Astrocyte (in vitro differentiated cells and primary cell): ENCODE measurements around the gene DNAH9. TPM values are rescaled to one million over a fixed set of nuclear protein-coding genes. Genes with fewer than 3 reads are reported as not detected.

Experiments
- DNase-seq: peaks from one replicate; pipeline ENCODE4 v3.0.0-alpha.2; 2010; ENCODE audit warnings: low read depth
- FAIRE-seq: peaks from 2 replicates; lab custom pipeline; 2011; peaks lifted over from hg19 to GRCh38; lab: Jason Lieb, UNC
- H2AFZ ChIP-seq: 2 replicates; pipeline ENCODE4 v1.6.0; 2012; ENCODE audit warnings: low read depth, low read length, inconsistent platforms
- H3K27ac ChIP-seq: 2 replicates; pipeline ENCODE4 v1.5.1; 2011; ENCODE audit warnings: low read depth, low read length, inconsistent platforms
- H3K27me3 ChIP-seq: 2 replicates; pipeline ENCODE4 v1.6.0; 2011; ENCODE audit warnings: low read length, inconsistent platforms; ENCODE audit not compliant: insufficient read depth
- H3K36me3 ChIP-seq: 2 replicates; pipeline ENCODE4 v1.5.1; 2011; ENCODE audit warnings: low read length, inconsistent platforms; ENCODE audit not compliant: insufficient read depth
- H3K4me1 ChIP-seq: 2 replicates; pipeline ENCODE4 v1.5.1; 2011; ENCODE audit warnings: low read length, inconsistent platforms; ENCODE audit not compliant: insufficient read depth
- H3K4me2 ChIP-seq: 2 replicates; pipeline ENCODE4 v1.6.0; 2012; ENCODE audit warnings: low read length, inconsistent platforms
- H3K4me3 ChIP-seq: 2 replicates; pipeline ENCODE4 v1.5.1; 2011; ENCODE audit warnings: low read depth, mild to moderate bottlenecking, low read length, inconsistent platforms; ENCODE audit not compliant: insufficient read depth
- H3K79me2 ChIP-seq: 2 replicates; pipeline ENCODE4 v1.6.0; 2012; ENCODE audit warnings: mild to moderate bottlenecking, low read length, inconsistent platforms; ENCODE audit not compliant: insufficient read depth
- H3K9ac ChIP-seq: 2 replicates; pipeline ENCODE4 v1.6.0; 2012; ENCODE audit warnings: mild to moderate bottlenecking, low read length, inconsistent platforms
- H3K9me3 ChIP-seq: 2 replicates; pipeline ENCODE4 v1.5.1; 2012; ENCODE audit warnings: low read depth, mild to moderate bottlenecking, low read length, inconsistent platforms; ENCODE audit not compliant: insufficient read depth
- H4K20me1 ChIP-seq: 2 replicates; pipeline ENCODE4 v1.6.0; 2012; ENCODE audit warnings: low read length, inconsistent platforms; ENCODE audit not compliant: insufficient read depth
- H3K27ac Mint-ChIP-seq: one replicate; pipeline ENCODE4 v1.8.0; 2021; ENCODE audit warnings: mild to moderate bottlenecking, mixed read lengths; ENCODE audit not compliant: unreplicated experiment
- H3K27me3 Mint-ChIP-seq: one replicate; pipeline ENCODE4 v1.8.0; 2021; ENCODE audit warnings: low read depth, mixed read lengths; ENCODE audit not compliant: unreplicated experiment
- H3K36me3 Mint-ChIP-seq: one replicate; pipeline ENCODE4 v1.8.0; 2021; ENCODE audit warnings: low read depth, mixed read lengths; ENCODE audit not compliant: unreplicated experiment
- H3K4me1 Mint-ChIP-seq: one replicate; pipeline ENCODE4 v1.8.0; 2021; ENCODE audit warnings: low read depth, mixed read lengths; ENCODE audit not compliant: unreplicated experiment
- H3K4me3 Mint-ChIP-seq: one replicate; pipeline ENCODE4 v1.8.0; 2021; ENCODE audit warnings: mild to moderate bottlenecking, moderate library complexity, mixed read lengths; ENCODE audit not compliant: unreplicated experiment
- H3K9me3 Mint-ChIP-seq: one replicate; pipeline ENCODE4 v1.8.0; 2021; ENCODE audit warnings: mild to moderate bottlenecking, mixed read lengths; ENCODE audit not compliant: unreplicated experiment
- EZH2 ChIP-seq: IDR thresholded peaks from 2 replicates; pipeline ENCODE4 v1.6.1; 2012; ENCODE audit warnings: mild to moderate bottlenecking, low read length, inconsistent platforms; ENCODE audit not compliant: insufficient read depth
- total RNA-seq: library from RNA; stranded (reverse); gene quantifications from 2 replicates; pipeline ENCODE4 v1.2.1, GENCODE V29; 2021
- TF ChIP-seq, protein P1 (sequence below): IDR thresholded peaks from 2 replicates; pipeline ENCODE4 v1.5.1; 2011; ENCODE audit warnings: low read depth, mild to moderate bottlenecking, inconsistent platforms, low read length, moderate library complexity; ENCODE audit not compliant: insufficient read depth

Gene DNAH9
- total RNA-seq, 1 donor from 2014 or later: not detected

DNA sequence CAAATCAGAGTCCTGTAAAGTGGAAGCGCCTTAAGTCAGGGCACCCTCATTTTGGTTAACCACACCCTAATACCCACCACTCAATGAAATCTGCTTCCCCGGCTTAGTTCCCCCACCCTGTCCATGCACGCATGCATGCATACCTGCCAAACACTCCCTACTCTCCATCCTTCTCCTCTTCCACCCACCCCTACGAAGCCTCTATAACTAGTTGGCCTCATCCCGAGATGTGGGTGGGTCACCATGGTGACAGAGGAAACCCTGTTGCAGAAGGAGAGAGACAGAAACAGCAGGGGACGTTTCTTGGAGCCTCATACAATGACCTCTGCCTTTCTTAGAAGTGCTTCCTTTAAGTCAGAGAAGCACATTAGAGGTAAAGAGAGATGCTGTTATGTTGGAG is 46.8 kb upstream of the DNAH9 start:
- no peak overlapping the region for H3K4me2 ChIP-seq
- DNase-seq: no peak

DNA sequence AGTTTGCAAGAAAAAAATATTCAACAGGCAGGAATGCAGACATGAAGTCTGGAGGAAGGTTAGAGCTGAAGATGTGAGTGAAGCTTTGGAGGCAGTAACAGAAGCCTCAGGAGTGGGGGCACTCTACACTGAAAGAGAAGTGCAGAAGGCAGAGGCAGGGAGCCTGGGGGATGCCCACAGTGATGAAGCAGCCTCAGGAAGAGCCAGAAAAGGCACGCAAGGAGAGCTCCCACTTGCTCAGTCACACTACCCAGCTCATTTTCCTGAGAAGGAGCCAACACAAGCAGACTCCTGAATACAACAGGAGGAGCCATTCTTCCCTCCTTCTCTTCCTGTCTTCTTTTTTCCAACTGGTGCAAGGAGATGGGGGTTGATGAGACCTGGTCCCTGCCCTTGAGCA is 45.1 kb upstream of the DNAH9 start:
- H3K4me3 Mint-ChIP-seq: no peak overlapping the region
- Histone ChIP-seq H3K9me3 (peaks cover 3% of the 10 kb centered on the region), H2AFZ (no peak overlapping the region), H3K79me2 (no peaks in the 10 kb centered on the region), H3K4me3 (no peak overlapping the region), H3K4me2 (no peak overlapping the region), H3K27me3 (no peaks in the 10 kb centered on the region), H4K20me1 (no peaks in the 10 kb centered on the region), H3K27ac (no peak overlapping the region), H3K36me3 (no peaks in the 10 kb centered on the region), H3K4me1 (no peaks in the 10 kb centered on the region), H3K9ac (no peak overlapping the region)
- H3K9me3 Mint-ChIP-seq: peaks cover 14% of the 10 kb centered on the region
- no peaks in the 10 kb centered on the region for H3K4me1 Mint-ChIP-seq
- FAIRE-seq (no peak), DNase-seq (no peak)
- no peak overlapping the region for H3K27ac Mint-ChIP-seq
- no peaks in the 10 kb centered on the region for H3K27me3 Mint-ChIP-seq
- H3K36me3 Mint-ChIP-seq: no peaks in the 10 kb centered on the region
- TF ChIP-seq EZH2: no peak
- TF ChIP-seq, protein P1, sequence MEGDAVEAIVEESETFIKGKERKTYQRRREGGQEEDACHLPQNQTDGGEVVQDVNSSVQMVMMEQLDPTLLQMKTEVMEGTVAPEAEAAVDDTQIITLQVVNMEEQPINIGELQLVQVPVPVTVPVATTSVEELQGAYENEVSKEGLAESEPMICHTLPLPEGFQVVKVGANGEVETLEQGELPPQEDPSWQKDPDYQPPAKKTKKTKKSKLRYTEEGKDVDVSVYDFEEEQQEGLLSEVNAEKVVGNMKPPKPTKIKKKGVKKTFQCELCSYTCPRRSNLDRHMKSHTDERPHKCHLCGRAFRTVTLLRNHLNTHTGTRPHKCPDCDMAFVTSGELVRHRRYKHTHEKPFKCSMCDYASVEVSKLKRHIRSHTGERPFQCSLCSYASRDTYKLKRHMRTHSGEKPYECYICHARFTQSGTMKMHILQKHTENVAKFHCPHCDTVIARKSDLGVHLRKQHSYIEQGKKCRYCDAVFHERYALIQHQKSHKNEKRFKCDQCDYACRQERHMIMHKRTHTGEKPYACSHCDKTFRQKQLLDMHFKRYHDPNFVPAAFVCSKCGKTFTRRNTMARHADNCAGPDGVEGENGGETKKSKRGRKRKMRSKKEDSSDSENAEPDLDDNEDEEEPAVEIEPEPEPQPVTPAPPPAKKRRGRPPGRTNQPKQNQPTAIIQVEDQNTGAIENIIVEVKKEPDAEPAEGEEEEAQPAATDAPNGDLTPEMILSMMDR: no peak

More for the DNA sequence above, 46.8 kb upstream of the DNAH9 start:
- Histone ChIP-seq H4K20me1 (no peaks in the 10 kb centered on the region), H3K36me3 (no peaks in the 10 kb centered on the region), H3K79me2 (no peaks in the 10 kb centered on the region), H3K4me1 (no peaks in the 10 kb centered on the region), H3K27ac (no peak overlapping the region), H3K4me3 (no peak overlapping the region), H2AFZ (no peak overlapping the region), H3K27me3 (no peaks in the 10 kb centered on the region), H3K9me3 (peaks cover 3% of the 10 kb centered on the region), H3K9ac (no peak overlapping the region)
- FAIRE-seq: no peak
- Mint-ChIP-seq H3K27me3 (no peaks in the 10 kb centered on the region), H3K36me3 (no peaks in the 10 kb centered on the region), H3K27ac (no peak overlapping the region), H3K4me1 (no peaks in the 10 kb centered on the region), H3K4me3 (no peak overlapping the region), H3K9me3 (peaks cover 12% of the 10 kb centered on the region)
- no peak for TF ChIP-seq EZH2
- TF ChIP-seq, protein P1: no peak

DNA sequence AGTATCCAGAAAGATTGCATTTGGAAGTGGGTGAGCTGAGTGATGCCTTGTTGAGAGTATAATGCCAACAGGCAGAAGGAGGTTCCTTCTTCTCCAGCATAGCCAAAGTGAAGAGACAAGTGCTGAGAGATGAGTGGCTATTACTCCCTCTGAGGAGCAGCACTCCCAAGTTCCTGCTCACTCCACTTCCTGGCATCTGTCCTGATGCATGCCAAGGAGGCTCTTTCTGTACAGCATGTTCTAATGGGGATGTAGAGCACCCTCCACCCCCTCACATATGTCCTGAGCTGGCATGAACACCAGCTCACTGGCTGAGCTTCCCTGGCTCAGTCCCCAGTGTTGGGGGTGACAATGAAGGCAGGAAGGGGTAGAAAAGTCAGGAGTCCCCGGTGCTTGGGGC is 44.2 kb upstream of the DNAH9 start:
- Histone ChIP-seq H3K9ac (no peak overlapping the region), H4K20me1 (no peaks in the 10 kb centered on the region), H3K27me3 (no peaks in the 10 kb centered on the region), H3K79me2 (no peaks in the 10 kb centered on the region), H3K4me3 (no peak overlapping the region), H2AFZ (no peak overlapping the region), H3K4me1 (no peaks in the 10 kb centered on the region), H3K4me2 (no peak overlapping the region), H3K9me3 (peaks cover 5% of the 10 kb centered on the region), H3K27ac (no peak overlapping the region), H3K36me3 (no peaks in the 10 kb centered on the region)
- TF ChIP-seq, protein P1: no peak
- TF ChIP-seq EZH2: no peak
- Mint-ChIP-seq H3K4me3 (no peak overlapping the region), H3K9me3 (peaks cover 14% of the 10 kb centered on the region), H3K27me3 (no peaks in the 10 kb centered on the region), H3K36me3 (no peaks in the 10 kb centered on the region), H3K4me1 (no peaks in the 10 kb centered on the region), H3K27ac (no peak overlapping the region)
- DNase-seq: no peak
- no peak for FAIRE-seq
